Loucy (cell line): Measurements from ENCODE around the gene OSCAR.

Source experiments
- EZH2phosphoT487 ChIP-seq: fragments of 200-600 bp; IDR thresholded peaks from 2 replicates; pipeline ENCODE4 v1.6.1; 2018; ENCODE audit warnings: antibody characterized with exemption, mild to moderate bottlenecking, moderate library complexity, borderline replicate concordance
- TF ChIP-seq, protein P1 (sequence below): fragments of 200-600 bp; sonication (generic); conservative IDR thresholded peaks from 2 replicates; pipeline ENCODE4 v1.5.1; 2014; ENCODE audit warnings: mild to moderate bottlenecking, antibody characterized with exemption, low read length

- TF ChIP-seq, protein P1, sequence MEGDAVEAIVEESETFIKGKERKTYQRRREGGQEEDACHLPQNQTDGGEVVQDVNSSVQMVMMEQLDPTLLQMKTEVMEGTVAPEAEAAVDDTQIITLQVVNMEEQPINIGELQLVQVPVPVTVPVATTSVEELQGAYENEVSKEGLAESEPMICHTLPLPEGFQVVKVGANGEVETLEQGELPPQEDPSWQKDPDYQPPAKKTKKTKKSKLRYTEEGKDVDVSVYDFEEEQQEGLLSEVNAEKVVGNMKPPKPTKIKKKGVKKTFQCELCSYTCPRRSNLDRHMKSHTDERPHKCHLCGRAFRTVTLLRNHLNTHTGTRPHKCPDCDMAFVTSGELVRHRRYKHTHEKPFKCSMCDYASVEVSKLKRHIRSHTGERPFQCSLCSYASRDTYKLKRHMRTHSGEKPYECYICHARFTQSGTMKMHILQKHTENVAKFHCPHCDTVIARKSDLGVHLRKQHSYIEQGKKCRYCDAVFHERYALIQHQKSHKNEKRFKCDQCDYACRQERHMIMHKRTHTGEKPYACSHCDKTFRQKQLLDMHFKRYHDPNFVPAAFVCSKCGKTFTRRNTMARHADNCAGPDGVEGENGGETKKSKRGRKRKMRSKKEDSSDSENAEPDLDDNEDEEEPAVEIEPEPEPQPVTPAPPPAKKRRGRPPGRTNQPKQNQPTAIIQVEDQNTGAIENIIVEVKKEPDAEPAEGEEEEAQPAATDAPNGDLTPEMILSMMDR: no peak
- TF ChIP-seq EZH2phosphoT487: no peak
Observed at GRCh38 chr19:54149021-54149812, 48.6 kb upstream of the OSCAR start.
